Measurements from ENCODE around the gene SPDYE2. TPM values are rescaled to one million over a fixed set of nuclear protein-coding genes. Genes with fewer than 3 reads are reported as not detected.
"Not testable (repeated sequence)": the region's sequence is repeated elsewhere in the genome, so short reads cannot be mapped to it uniquely, and the experiment has no call there.

The SPDYE2 gene, protein sequence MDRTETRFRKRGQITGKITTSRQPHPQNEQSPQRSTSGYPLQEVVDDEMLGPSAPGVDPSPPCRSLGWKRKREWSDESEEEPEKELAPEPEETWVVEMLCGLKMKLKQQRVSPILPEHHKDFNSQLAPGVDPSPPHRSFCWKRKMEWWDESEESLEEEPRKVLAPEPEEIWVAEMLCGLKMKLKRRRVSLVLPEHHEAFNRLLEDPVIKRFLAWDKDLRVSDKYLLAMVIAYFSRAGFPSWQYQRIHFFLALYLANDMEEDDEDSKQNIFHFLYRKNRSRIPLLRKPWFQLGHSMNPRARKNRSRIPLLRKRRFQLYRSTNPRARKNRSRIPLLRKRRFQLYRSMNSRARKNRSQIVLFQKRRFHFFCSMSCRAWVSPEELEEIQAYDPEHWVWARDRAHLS
- total RNA-seq (ENCODE audit: low replicate concordance) = not detected in 2 replicates

DNA sequence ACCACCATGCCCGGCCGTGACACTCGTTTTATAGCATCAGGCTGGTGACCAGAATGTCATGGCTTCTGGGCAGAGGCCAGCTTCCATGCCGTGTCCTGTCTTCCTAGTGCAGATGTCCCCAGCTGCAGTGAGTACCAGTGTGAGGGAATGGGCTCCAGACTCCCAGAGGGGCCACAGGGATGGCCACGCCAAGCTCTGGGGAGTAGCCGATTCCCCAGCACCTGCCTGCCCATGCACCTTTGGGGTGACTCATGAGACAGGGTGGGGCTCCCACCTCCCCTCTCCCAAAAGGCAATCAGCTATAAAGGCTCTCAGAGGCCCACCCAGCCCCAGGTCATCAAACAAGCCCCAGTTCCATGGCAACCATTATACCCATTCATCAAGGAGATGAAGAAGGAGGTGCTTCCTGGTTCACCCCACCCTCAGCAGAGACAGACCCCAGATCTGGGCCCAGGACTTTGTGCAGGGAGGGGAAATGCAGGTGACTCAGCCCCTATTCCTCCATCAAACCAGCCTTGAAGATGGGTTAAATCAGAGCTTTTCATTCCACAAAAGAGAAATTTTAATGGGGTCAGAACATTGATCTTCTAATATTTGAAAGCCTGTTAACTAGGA, at the start of gene SPDYE2:
SPDYE2 (plus strand) TSS at position 419 of the 615 bp plus-strand sequence. CDS start 2,030 bp downstream, outside the sequence.
- H3K4me3 Mint-ChIP-seq; H3K4me2 ChIP-seq; DNase-seq (ENCODE audit: low spot score); H3K27ac ChIP-seq; H3F3A ChIP-seq (ENCODE audit: low read depth); H3K4me1 ChIP-seq; H3K9me3 ChIP-seq (ENCODE audit: low read depth); H2AFZ ChIP-seq (replicated peaks); H3K27me3 ChIP-seq; H3K27ac Mint-ChIP-seq; H3K4me1 Mint-ChIP-seq; H3K9ac ChIP-seq; H3K36me3 Mint-ChIP-seq; H3K36me3 ChIP-seq; H3K27me3 Mint-ChIP-seq (ENCODE audit: insufficient read depth, low read depth); H4K20me1 ChIP-seq (ENCODE audit: low read depth); H3K79me2 ChIP-seq (ENCODE audit: low read depth); H3K4me3 ChIP-seq; H3K9me3 Mint-ChIP-seq: not testable (repeated sequence)

DNA sequence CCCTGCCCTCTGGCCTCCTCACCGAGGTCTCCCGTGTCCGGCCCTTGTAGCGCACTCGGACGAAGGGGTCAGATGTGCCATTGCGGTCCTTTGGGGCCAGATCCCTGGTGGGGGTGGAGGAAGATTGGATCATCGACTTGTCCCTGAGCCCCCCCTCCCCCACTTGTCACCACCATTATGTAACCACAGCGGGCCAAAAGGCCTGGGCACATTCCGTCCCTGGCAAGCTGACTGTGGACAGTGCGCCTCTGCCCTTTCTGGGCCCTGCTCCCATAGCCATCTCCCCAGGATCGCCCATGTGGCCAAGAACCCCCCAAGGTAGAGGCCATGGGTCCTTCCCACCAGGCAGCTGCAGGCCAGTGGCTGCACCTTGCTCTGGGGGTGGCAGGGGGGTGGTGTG, 47.9 kb upstream of the SPDYE2 start:
- not testable (repeated sequence) for H3K4me1 Mint-ChIP-seq; H3K9me3 ChIP-seq (ENCODE audit: low read depth); H3K9me3 Mint-ChIP-seq

DNA sequence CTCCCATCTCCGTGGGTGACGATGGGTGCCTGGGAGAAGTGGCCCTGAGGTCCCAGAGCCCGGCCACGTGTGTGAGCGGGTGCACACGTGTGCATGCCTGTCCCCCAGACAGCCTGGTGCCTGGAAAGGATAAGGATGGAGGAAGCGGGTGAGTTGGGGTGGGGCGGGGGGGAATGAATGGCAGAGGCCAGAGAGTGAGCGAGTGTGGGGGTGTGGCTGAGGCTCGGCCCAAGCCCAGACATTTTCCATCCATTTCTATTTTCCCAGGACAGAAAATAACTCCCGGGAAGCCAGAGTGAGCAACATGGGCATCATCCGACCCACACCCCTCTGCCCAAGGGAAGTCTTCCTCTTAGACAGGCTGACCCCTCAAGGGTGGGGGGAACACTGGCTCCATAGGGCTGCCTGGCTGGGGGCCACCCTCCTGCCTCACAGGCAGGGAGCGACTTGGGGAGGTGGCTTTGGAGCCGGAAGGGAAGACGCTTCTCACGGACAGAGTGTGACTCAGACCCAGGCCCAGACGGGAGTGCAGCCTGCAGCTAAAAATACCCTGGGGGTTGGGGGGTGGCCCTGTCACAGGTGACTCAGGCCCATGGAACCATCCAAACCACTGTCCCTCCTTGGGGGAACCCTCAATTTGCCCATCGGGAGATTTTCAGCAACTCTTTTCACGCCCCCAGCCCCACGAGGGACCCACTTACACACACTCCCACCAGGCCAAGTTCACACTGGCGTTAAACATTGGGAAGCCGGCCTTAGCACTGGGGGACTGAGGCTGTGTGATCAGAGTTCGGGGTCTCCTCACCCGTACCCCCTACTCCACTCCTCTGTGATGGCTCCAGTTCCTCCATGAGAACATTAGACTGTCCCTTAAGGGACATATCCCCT, 45.5 kb upstream of the SPDYE2 start:
- not testable (repeated sequence) for H3K4me3 Mint-ChIP-seq; H3K9me3 Mint-ChIP-seq; H3F3A ChIP-seq (ENCODE audit: low read depth); H3K4me1 ChIP-seq; H3K27me3 Mint-ChIP-seq (ENCODE audit: insufficient read depth, low read depth); H3K36me3 Mint-ChIP-seq; H3K4me3 ChIP-seq; H3K4me2 ChIP-seq; H3K4me1 Mint-ChIP-seq; H3K9ac ChIP-seq; H3K27ac Mint-ChIP-seq; H4K20me1 ChIP-seq (ENCODE audit: low read depth); H3K27me3 ChIP-seq; H2AFZ ChIP-seq (replicated peaks); H3K27ac ChIP-seq; H3K9me3 ChIP-seq (ENCODE audit: low read depth); H3K36me3 ChIP-seq; H3K79me2 ChIP-seq (ENCODE audit: low read depth); DNase-seq (ENCODE audit: low spot score)

More for the DNA sequence above, 47.9 kb upstream of the SPDYE2 start:
- H4K20me1 ChIP-seq (ENCODE audit: low read depth); H3K4me3 ChIP-seq; H3K4me1 ChIP-seq; H3K4me2 ChIP-seq; H3K79me2 ChIP-seq (ENCODE audit: low read depth); H3K27me3 ChIP-seq; H3K27me3 Mint-ChIP-seq (ENCODE audit: insufficient read depth, low read depth); H3K36me3 ChIP-seq; H3K4me3 Mint-ChIP-seq; H2AFZ ChIP-seq (replicated peaks); H3K9ac ChIP-seq; H3F3A ChIP-seq (ENCODE audit: low read depth); DNase-seq (ENCODE audit: low spot score); H3K36me3 Mint-ChIP-seq; H3K27ac ChIP-seq; H3K27ac Mint-ChIP-seq: not testable (repeated sequence)

DNA sequence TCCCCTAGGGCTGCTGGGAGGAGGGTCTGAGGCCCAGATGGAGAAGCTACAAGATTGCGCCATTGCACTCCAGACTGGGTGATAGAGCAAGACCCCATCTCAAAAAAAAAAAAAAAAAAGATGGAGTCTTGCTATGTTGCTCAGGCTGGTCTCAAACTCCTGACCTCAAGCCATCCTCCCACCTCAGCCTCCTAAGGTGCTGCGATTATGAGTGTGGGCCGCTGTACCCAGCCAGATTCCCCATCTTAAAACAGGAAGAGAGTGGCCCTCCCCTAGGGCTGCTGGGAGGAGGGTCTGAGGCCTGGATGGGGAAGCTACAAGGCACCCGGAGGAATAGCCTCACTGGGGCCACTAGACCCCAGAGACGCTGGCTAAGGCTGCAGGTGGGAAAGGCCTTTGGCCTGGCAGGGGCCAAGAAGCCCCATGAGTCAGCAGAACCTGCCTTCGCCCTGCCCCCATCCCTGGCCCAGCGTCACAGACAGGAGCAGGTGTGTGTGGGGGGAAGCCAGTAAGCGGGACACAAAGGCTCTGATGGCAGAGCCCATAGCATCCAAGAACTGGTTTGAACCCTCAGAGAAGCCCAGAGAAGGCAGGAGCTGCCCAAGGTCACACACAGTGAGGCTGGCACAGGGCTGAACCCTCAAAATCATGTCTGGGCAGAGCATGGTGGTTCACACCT, 43.5 kb upstream of the SPDYE2 start:
- H3K4me1 ChIP-seq; H3K9me3 ChIP-seq (ENCODE audit: low read depth); H3K4me3 ChIP-seq; H3K4me3 Mint-ChIP-seq; H3K9ac ChIP-seq; H3K27ac ChIP-seq; H3K27me3 ChIP-seq; H3K79me2 ChIP-seq (ENCODE audit: low read depth); H2AFZ ChIP-seq (replicated peaks); H3K27ac Mint-ChIP-seq; H3K27me3 Mint-ChIP-seq (ENCODE audit: insufficient read depth, low read depth); H3K9me3 Mint-ChIP-seq; H3K4me2 ChIP-seq; DNase-seq (ENCODE audit: low spot score); H4K20me1 ChIP-seq (ENCODE audit: low read depth); H3K36me3 ChIP-seq; H3K36me3 Mint-ChIP-seq; H3K4me1 Mint-ChIP-seq; H3F3A ChIP-seq (ENCODE audit: low read depth): not testable (repeated sequence)

DNA sequence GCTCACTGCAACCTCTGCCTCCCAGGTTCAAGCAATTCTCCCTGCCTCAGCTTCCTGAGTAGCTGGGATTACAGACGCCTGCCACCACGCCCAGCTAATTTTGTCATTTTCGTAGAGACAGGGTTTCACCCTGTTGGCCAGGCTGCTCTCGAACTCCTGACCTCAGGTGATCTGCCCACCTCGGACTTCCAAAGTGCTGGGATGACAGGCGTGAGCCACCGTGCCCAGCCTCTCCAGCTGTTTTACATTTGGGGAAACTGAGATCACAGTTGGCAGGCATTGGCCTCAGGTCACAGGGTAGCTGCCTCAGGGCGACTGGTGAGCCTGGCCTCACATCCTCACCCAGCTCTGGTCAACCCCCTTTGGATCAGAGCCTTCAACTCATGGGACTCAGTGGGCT, 40.5 kb upstream of the SPDYE2 start:
- not testable (repeated sequence) for H2AFZ ChIP-seq (replicated peaks); H3K27me3 Mint-ChIP-seq (ENCODE audit: insufficient read depth, low read depth); H3K36me3 Mint-ChIP-seq; H3K4me2 ChIP-seq; H3K4me3 ChIP-seq; H3K4me3 Mint-ChIP-seq; H3K36me3 ChIP-seq; H3K79me2 ChIP-seq (ENCODE audit: low read depth); H3K4me1 Mint-ChIP-seq; H3K9me3 ChIP-seq (ENCODE audit: low read depth); H3K27me3 ChIP-seq; H3K27ac ChIP-seq; H4K20me1 ChIP-seq (ENCODE audit: low read depth); DNase-seq (ENCODE audit: low spot score); H3K9ac ChIP-seq; H3K27ac Mint-ChIP-seq; H3K4me1 ChIP-seq; H3K9me3 Mint-ChIP-seq; H3F3A ChIP-seq (ENCODE audit: low read depth)

DNA sequence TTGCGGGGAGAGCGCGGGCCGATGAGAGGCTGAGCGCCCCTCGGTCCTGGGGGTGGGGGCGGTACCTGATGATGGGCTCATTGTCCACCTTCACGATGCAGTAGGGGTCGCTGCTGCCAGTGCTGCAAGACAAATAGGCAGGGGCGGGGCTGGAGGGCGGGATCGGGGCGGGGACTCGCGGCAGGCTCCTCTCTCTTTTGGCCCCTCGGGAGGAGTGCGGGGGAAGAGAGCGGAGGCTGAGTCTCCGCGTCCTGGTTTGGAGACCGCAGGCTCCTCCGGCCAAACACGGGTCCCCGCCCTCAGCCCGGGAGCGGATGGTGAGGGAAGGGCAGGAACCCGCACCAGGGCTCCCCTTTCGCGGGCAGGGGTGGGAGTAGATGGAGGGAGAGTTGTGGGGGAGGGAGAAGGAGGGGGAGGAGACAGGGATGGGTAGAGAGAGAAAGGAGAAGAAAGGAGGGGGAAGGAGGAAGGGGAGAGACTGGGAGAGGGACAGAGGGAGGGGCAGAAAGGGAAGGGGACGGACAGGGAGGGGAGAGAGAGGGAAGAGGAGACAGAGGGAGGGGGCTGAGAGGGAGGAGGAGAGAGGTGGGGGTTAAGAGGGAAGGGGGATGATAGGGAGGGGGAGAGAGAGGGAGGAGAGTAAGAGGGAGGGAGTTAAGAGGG, 39.0 kb upstream of the SPDYE2 start:
- not testable (repeated sequence) for H3K27ac Mint-ChIP-seq; H3K9me3 Mint-ChIP-seq; H3K27ac ChIP-seq; H3K9me3 ChIP-seq (ENCODE audit: low read depth); DNase-seq (ENCODE audit: low spot score); H3K4me3 ChIP-seq; H3K4me1 ChIP-seq; H3K27me3 ChIP-seq; H3K4me3 Mint-ChIP-seq; H3K79me2 ChIP-seq (ENCODE audit: low read depth); H3K4me2 ChIP-seq; H3F3A ChIP-seq (ENCODE audit: low read depth); H3K36me3 ChIP-seq; H2AFZ ChIP-seq (replicated peaks); H3K36me3 Mint-ChIP-seq; H3K27me3 Mint-ChIP-seq (ENCODE audit: insufficient read depth, low read depth); H3K4me1 Mint-ChIP-seq; H3K9ac ChIP-seq; H4K20me1 ChIP-seq (ENCODE audit: low read depth)

DNA sequence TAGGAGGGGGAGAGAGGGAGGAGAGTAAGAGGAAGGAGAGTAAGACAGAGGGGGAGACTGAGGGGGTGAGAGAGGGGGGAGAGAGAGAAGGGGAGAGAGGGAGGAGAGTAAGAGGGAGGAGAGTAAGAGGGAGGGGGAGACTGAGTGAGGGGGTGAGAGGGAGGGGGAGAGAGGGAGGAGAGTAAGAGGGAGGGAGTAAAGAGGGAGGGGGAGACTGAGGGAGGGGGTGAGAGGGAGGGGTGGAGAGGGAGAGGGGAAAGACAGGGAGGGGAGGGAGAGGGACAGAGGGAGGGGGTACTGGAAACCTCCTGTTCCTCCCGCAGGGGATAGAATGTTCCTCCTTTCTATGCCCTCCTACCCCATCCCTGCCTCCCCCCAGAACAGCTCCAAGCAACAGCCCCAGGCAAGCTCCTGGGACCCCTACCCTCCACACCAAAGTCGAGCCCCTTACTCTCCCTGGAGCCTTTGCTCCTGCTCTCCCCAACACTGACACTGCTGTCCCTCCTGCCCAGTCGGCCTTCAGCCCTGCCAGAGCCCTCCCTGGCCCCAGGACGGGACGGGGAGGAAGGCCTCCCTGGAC, 38.3 kb upstream of the SPDYE2 start:
- H3K27ac ChIP-seq; H3K9ac ChIP-seq; H3F3A ChIP-seq (ENCODE audit: low read depth); H3K9me3 Mint-ChIP-seq; H3K4me3 Mint-ChIP-seq; H3K4me1 ChIP-seq; H3K36me3 Mint-ChIP-seq; H3K4me3 ChIP-seq; H2AFZ ChIP-seq (replicated peaks); H3K4me2 ChIP-seq; H3K79me2 ChIP-seq (ENCODE audit: low read depth); H3K9me3 ChIP-seq (ENCODE audit: low read depth); H3K27ac Mint-ChIP-seq; H4K20me1 ChIP-seq (ENCODE audit: low read depth); H3K27me3 Mint-ChIP-seq (ENCODE audit: insufficient read depth, low read depth); H3K4me1 Mint-ChIP-seq; H3K27me3 ChIP-seq; H3K36me3 ChIP-seq: not testable (repeated sequence)
- peak; percentile 91 for DNase-seq (ENCODE audit: low spot score)

Measured in neural progenitor cell (in vitro differentiated cells).